GM18511 (cell line): ENCODE results near the gene APOC4.
"Not testable (repeated sequence)": the region's sequence is repeated elsewhere in the genome, so short reads cannot be mapped to it uniquely, and the experiment has no call there.

ENCODE experiments used
- ATAC-seq: cut with Tn5 transposase; IDR thresholded peaks from one replicate; pipeline ENCODE4 v1.9.1; 2021; ENCODE audit warnings: mild to moderate bottlenecking, moderate library complexity; ENCODE audit not compliant: unreplicated experiment

Gene APOC4

DNA sequence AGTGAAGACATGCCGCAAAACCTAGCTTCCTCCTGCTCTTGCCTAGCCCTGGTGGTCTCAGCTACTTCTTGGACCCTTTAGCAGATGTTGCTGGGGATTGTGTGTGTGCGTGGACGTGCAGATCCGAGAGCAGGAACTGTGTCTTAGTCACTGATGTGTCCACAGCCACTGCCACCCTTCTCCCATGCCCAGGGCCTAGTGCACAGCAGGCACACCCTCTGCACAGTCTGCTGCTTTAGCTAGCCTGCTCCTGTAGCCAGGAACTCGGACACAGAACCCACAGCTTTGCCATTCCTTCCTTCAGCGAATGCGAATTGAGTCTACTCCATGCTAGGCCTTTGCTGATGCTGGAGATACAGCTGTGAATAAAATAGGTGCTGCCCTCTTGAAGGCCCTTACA, 15.5 kb downstream of the APOC4 start:
- no peak for ATAC-seq

- no peak for ATAC-seq
These were observed 16.1 kb downstream of the APOC4 start for GRCh38 chr19:44958090-44958489.

DNA sequence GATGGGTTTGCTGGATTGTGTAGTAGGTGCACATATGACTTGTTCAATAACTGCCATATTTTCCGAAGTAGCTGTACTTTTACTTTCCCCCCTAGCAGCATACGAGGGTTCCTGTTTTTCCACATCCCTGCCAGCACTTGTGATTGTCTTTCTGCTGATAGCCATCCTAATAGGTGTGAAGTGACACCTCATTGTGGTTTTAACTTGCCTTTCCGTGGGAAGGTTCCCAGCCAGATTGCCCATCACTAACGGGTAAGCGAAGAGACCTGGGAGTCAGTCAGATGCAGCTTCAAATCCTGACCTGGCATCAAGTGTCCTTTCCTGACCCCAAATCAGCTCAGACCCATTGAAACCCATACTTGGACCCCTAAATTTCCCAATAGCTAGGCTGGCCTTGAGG, 17.7 kb downstream of the APOC4 start:
- no peak for ATAC-seq

GRCh38 chr19:44960906-44961728, 19.1 kb downstream of the APOC4 start:
- no peak for ATAC-seq

DNA sequence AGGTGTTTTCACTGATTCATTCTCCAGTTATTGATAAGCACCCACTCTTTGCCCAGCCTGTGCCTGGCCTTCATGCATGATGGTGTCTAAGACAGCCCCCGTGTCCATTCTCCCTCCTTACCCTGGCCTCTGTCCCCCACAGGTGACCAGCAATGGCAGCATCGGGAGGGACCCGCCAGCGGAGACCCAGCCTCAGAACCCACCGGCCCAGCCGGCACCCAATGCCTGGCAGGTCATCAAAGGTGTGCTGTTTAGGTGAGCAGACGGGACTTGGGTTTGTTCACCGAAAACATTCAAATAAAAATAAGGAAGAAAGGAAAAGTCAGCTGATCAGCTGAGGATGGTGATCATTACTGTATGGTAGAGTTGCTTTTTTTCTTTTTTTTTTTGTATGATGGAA, 19.8 kb downstream of the APOC4 start:
- ATAC-seq, result no peak

DNA sequence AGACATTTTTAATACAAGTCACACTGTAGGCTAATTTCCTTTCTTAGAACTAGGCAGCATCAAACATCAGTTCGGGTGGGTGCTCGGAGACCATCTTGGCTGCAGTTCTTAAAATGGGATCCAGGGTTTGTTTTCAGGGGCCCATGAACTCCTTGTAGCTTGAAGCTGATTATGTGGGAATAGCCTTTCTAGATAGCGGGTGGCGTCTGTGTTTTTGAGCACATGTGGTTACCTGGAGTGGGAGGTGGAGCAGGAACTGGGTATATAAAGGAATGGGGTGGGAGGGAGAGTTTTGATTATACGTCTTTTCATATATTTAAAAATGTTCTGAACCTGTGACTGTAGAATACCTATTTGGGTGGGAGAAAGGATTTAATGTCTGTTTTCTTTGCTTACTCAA, 26.1 kb downstream of the APOC4 start:
- ATAC-seq, result no peak

- no peak for ATAC-seq
These were observed 26.6 kb downstream of the APOC4 start for GRCh38 chr19:44968670-44969069.

- ATAC-seq, result no peak
These were observed 27.4 kb downstream of the APOC4 start for GRCh38 chr19:44969437-44969836.

DNA sequence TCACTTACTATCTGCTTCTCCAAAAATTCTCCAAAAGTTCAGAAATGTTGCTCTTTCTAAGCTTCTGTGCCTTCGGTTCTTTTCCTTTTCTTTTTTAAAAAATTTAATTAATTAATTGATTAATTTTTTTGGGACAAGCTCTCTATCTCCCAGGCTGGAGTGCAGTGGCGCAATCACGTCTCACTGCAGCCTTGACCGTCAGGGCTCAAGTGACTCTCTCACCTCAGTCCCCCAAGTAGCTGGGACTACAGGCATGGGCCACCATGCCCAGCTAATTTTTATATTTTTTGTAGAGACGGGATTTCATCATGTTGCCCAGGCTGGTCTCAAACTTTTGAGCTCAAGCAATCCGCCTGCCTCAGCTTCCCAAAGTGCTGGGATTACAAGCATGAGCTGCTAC, 29.4 kb downstream of the APOC4 start:
- ATAC-seq, result not testable (repeated sequence)

- ATAC-seq, result no peak
These were observed 30.8 kb downstream of the APOC4 start for GRCh38 chr19:44972802-44973201.

- no peak for ATAC-seq
These were observed 32.1 kb downstream of the APOC4 start for GRCh38 chr19:44973982-44974735.

DNA sequence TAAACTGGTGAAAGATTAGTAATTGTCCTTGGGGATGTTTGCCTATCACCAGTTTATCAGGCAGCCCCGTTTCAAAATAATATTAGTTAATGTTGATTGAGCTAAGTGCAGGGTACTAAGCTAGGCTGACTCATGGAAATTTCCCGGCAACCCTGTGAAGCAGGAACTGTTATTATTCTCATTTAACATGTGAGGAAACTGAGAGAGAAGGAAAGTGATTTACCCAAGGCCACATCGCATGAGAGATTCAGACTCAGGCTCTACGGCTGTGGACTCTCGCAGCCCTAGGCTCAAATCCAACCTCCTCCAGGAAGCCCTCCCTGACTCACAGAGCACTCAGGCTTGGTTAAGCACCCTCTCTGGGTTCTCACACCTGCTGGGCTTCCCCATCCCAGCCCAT, 32.8 kb downstream of the APOC4 start:
- no peak for ATAC-seq

GRCh38 chr19:44975444-44975843, 33.4 kb downstream of the APOC4 start:
- ATAC-seq, result no peak

DNA sequence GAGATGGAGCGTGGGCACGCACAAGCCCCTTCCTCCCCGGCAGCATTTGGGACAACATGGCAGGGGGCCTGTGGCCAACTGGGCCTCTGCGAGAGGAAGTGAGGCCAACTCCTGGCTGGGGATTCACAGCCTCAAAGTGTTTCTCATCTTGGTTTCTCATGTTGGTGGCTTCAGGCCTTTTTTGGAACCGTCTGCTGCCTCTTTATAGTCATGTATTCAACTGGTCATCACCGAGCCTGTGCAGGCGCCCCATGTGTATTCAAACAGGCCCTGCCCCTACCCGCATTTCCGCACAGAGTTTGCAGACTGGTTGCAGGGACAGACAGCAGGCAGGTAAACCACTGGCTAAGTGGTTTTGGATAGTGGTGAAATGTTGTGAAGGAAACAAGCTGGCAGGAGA, 42.0 kb downstream of the APOC4 start:
- no peak for ATAC-seq

GRCh38 chr19:44985445-44985844, 43.4 kb downstream of the APOC4 start:
- no peak for ATAC-seq

DNA sequence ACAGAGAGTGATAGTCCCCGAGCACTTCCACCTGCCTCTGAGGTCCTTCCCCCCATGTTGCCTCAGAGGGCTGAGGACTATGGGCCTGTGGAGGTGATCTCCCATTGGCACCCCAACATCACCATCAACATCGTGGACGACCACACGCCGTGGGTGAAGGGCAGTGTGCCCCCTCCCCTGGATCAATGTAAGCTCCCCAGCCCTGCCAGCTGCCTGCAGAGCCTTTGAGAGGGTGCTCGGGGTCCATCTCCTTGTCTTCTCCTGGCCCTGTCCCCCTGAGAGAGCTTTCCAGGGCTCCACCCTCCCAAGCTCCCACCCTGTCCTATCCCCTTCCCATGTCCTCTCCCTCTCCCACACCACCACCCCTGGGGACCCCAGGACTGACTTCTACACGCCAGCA, 44.4 kb downstream of the APOC4 start:
- no peak for ATAC-seq

DNA sequence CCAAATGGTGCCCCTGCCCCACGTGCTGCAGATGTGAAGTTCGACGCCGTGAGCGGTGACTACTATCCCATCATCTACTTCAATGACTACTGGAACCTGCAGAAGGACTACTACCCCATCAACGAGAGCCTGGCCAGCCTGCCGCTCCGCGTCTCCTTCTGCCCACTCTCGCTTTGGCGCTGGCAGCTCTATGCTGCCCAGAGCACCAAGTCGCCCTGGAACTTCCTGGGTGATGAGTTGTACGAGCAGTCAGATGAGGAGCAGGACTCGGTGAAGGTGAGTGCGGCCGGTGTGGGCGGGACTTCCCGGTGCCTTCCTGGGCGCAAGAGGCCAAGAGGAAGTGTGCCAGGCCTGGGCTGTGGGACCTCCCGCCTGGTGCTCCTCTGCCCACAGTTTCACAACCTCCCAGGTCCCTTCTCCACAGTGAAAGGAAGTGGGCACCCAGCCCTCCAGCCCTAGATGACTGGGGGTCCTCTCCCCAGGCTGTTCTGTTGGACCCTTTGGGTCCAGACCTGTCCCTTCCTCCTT, 45.2 kb downstream of the APOC4 start:
- no peak for ATAC-seq

- no peak for ATAC-seq
These were observed 46.2 kb downstream of the APOC4 start for GRCh38 chr19:44988273-44988672.

- no peak for ATAC-seq
These were observed 47.0 kb downstream of the APOC4 start for GRCh38 chr19:44988896-44989556.

GRCh38 chr19:44990459-44990858, 48.4 kb downstream of the APOC4 start:
- no peak for ATAC-seq

GRCh38 chr19:44990966-44991365, 48.9 kb downstream of the APOC4 start:
- ATAC-seq, result no peak
